ENCODE results near the gene TMPRSS2.

The TMPRSS2 gene

GRCh38 chr21:41509145-41509496 lies 1.2 kb upstream of the TMPRSS2 start:
- no peak for DNase-seq

- DNase-seq: no peak
These were observed 622 bp upstream of the TMPRSS2 start for GRCh38 chr21:41508415-41509144.

- DNase-seq: no peak
These were observed 1.1 kb downstream of the TMPRSS2 start for GRCh38 chr21:41506611-41507520.

DNA sequence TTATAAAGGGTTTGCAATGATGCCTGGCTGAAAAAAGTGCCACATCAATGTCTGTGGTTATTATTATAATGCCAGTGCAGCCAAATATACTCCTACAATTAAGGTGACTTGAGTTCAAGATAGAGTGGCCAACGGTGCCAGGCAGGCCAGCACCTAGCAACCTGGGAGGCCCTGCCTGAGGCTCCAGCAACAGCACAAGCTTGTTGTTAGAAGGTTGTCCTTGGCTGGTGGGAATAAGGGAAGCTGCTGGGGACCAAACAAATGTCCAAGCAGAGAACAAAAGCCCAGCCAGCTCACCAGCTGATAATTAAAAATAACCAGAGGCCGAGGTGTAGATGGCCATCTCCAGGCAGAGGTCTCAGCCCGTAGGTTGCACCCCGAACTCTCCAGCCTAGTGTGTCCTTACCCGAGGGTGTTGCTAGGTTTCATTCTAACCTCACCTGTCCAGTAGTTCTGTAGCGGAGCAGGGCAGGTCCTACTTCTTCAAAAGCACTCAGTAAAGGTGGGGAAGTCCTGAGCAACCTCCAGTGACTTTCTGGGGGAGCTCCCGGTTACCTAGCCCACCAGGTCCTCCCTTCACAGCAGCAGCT lies 1.9 kb downstream of the TMPRSS2 start:
- no peak for DNase-seq

DNA sequence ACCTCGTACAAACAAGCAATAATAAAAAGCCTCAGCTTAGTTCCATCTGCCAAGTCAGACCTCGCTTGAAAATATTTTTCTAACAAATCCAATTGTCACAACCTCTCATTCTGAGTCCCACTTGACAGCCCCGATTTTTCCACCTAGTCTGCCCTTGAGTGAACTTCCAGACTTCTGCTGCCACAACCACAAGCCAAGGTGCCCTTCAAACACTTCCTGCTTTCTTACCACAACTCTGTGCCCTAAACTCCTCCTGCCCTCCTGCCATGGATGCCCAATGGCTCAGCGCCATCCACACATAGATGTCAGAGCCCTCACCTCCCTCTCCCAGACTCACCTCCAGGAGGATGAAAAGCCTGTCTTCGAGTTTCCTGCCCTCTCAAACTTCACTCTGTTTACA lies 3.9 kb downstream of the TMPRSS2 start:
- no peak for DNase-seq

- no peak for DNase-seq
These were observed 4.6 kb downstream of the TMPRSS2 start for GRCh38 chr21:41503331-41503730.

GRCh38 chr21:41501919-41502318 lies 6.0 kb downstream of the TMPRSS2 start:
- DNase-seq: no peak

DNA sequence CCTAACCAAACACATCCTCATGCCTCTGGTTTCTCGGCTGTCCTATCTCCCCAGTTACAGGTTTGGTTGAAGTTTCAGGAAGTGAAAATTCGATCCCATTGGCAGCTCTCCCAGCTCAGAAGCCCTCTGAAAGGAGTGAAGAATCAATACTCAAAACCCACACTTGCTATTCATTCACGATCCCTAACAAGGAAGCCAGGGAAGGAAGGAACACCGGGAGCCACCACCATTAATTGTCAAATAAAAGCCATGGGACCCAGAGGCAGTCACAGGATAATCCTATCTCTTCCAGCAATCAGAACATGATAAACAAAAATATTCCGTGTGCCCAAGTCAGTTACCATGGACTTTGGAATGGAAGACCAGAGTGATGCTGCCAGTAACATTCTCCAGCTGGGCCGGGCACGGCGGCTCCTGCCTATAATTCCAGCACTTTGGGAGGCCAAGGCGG lies 7.0 kb downstream of the TMPRSS2 start:
- no peak for DNase-seq

- no peak for DNase-seq
These were observed 7.6 kb downstream of the TMPRSS2 start for GRCh38 chr21:41500363-41500762.

DNA sequence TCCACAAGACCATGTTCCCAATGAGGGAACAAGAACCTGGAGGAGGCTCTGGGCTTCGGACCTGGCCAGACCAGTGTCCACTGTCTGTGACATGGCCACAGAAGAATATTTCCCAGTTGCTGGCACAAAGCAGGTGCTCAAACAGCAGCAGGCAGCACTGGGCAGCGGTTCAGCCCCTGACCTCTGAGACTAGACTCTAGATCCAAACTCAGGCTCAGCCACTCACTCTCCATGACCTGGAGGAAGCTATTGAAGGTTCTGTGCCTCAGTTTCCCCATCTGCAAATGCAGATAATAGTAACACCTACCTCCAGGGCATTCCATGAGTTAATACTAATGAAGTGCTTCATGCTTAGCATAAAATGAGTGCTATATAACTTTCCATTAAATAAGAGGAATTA lies 8.0 kb downstream of the TMPRSS2 start:
- DNase-seq: no peak

GRCh38 chr21:41497788-41498187 lies 10.2 kb downstream of the TMPRSS2 start:
- no peak for DNase-seq

- DNase-seq: no peak
These were observed 10.9 kb downstream of the TMPRSS2 start for GRCh38 chr21:41497008-41497407.

DNA sequence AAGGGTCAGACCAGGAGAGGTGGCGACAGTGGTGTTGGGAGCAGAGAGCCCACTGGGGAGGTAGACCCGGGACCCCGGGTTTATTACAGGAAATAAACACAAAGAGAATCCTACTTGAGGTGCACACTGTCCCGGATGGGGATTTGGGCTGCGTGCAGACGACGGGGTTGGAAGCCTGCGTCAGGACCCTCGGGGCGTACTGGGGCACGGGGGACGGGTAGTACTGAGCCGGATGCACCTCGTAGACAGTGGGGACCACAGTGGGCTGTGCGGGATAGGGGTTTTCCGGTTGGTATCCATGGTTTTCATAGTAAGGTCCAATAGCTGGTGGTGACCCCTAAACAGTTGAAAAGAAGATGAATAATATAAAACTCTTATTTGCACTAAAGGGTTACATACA lies 13.7 kb downstream of the TMPRSS2 start:
- no peak for DNase-seq

GRCh38 chr21:41491412-41491811 lies 16.5 kb downstream of the TMPRSS2 start:
- no peak for DNase-seq

- no peak for DNase-seq
These were observed 17.6 kb downstream of the TMPRSS2 start for GRCh38 chr21:41490330-41490729.

DNA sequence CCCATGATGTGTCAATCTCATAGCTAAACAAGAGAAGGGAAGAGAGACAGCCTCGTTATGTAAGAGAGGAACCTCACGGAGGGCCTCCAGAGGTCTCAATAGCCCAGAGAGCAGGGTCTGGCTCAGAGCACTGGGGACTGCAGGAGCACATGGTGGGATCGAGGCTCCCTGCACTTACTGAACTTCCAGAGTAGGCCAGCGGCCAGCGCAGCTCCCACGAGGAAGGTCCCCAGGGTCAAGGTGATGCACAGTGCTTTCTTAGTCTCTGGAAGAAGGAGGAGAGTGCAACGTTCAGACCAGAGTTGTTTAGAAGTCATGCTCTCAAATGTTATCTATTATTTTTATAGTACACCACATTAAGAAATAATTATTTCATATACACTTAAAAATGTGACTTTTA lies 18.6 kb downstream of the TMPRSS2 start:
- DNase-seq: no peak

GRCh38 chr21:41488080-41488479 lies 19.9 kb downstream of the TMPRSS2 start:
- DNase-seq: no peak

DNA sequence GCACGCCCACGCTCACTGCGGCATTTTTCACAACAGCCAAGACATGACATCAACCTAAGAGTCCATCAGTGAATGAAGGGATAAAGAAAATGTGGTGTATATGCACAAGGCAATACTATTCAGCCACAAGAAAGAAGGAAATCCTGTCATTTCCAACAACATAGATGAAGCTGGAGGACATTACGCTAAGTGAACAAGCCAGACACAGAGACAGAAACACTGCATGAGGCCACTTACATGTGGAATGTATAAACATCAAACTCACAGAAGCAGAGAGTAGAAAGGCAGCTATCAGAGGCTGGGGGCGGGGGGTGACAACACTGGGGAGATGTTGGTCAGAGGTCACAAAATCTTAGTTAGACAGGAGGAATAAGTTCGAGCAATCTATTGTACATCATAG lies 20.9 kb downstream of the TMPRSS2 start:
- no peak for DNase-seq

GRCh38 chr21:41483973-41484372 lies 24.0 kb downstream of the TMPRSS2 start:
- no peak for DNase-seq

DNA sequence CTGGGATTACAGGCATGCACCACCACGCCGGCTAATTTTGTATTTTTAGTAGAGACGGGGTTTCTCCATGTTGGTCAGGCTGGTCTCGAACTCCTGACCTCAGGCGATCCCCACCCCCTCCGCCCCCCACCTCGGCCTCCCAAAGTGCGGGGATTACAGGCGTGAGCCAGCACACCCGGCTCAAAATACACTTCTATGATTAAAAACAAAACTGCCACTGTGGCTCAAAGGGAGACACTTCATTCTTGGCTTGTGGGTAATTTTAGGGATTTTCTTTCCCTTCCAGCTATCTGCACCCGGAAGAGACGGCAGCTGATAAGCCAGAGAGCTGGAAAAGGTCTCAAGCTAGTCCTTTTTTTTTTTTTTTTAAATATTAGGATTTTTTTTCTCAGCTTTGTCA lies 24.5 kb downstream of the TMPRSS2 start:
- no peak for DNase-seq

- no peak for DNase-seq
These were observed 25.0 kb downstream of the TMPRSS2 start for GRCh38 chr21:41482980-41483379.

GRCh38 chr21:41482301-41482700 lies 25.7 kb downstream of the TMPRSS2 start:
- DNase-seq: no peak

- no peak for DNase-seq
These were observed 26.8 kb downstream of the TMPRSS2 start for GRCh38 chr21:41481191-41481590.
